Astrocyte of the cerebellum (primary cell): ENCODE results near the gene CFTR.

Experiments
- DNase-seq: peaks from one replicate; pipeline ENCODE4 v3.0.0-alpha.2; 2011; ENCODE audit warnings: low read depth
- H3K4me3 ChIP-seq: 2 replicates; pipeline ENCODE4 v1.5.1; 2011; ENCODE audit warnings: mild to moderate bottlenecking, low read depth, low read length, moderate library complexity
- in situ Hi-C: cut with HindIII; loops from 2 replicates; pipeline ENCODE4 v1.10.0; 2017; ENCODE audit warnings: low sequenced_read_pairs
- TF ChIP-seq, protein P1 (sequence below): IDR thresholded peaks from 2 replicates; pipeline ENCODE4 v1.5.1; 2012; ENCODE audit warnings: low read length, low read depth, moderate library complexity, mild to moderate bottlenecking; ENCODE audit errors: missing control alignments

CFTR gene

DNA sequence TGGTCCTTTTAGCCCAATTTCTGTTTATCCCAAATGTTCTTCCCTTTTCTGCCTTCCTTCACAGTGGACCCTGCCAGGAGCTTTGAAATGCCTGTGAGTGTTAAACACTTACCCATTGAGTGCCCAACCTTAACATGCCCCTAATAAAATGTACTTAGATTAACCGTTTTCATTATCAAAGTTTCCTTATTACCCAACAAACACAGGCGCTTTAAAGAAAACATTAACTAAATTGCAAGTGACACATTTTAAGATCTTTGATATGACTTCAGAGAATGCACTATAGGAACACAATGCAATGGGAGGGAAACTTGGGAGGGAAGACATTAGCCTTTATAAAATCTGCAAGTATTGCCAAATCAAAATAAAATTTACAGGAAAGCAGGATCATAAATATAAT is 177.0 kb downstream of the CFTR start:
- DNase-seq = no peak
- in situ Hi-C loops = no loop called here
- TF ChIP-seq, protein P1, sequence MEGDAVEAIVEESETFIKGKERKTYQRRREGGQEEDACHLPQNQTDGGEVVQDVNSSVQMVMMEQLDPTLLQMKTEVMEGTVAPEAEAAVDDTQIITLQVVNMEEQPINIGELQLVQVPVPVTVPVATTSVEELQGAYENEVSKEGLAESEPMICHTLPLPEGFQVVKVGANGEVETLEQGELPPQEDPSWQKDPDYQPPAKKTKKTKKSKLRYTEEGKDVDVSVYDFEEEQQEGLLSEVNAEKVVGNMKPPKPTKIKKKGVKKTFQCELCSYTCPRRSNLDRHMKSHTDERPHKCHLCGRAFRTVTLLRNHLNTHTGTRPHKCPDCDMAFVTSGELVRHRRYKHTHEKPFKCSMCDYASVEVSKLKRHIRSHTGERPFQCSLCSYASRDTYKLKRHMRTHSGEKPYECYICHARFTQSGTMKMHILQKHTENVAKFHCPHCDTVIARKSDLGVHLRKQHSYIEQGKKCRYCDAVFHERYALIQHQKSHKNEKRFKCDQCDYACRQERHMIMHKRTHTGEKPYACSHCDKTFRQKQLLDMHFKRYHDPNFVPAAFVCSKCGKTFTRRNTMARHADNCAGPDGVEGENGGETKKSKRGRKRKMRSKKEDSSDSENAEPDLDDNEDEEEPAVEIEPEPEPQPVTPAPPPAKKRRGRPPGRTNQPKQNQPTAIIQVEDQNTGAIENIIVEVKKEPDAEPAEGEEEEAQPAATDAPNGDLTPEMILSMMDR = no peak
- no peak overlapping the region for H3K4me3 ChIP-seq

DNA sequence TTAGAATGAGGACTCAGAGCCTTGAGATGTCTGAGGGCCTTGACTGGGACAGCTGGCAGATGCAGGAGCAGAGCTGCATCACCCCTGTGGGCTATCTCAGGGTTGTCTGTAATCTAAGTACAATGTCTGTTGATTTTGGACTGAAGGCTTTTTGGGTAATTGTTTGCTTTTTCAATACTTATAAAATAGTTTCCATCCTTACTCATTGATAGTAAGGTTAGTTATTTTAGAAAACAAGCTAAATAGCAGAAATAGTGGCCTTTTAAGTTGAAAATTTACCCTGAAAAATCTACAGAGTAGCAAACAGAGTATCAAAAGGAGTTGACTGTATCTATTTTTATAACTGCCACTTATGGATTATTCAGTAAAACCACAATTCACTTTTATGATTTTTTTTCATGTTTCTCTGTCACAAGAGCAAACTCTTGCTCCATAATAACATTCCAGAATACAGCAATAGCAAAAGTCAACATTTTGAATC is 179.7 kb downstream of the CFTR start:
- TF ChIP-seq, protein P1 = no peak
- H3K4me3 ChIP-seq = no peak overlapping the region
- no peak for DNase-seq
- in situ Hi-C loops = no loop called here

DNA sequence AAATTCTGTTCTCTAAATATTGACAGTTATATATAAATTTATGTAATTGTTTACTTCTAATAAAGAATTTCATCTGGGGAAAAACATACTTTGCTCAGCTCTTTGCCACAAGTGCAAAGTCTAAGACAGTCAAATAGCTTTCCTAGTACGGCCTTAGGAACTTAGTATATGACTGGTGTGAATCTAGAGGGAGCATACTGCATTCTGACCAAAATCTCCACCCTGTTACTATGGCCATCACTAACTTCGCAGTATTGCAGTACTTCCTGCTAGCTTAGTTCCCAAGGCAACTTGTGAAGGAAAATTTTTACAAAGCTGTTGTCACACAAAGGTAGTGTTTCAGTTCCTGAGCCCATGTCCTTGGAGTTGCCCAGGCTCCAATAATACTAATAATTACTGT is 181.5 kb downstream of the CFTR start:
- H3K4me3 ChIP-seq = no peak overlapping the region
- TF ChIP-seq, protein P1 = no peak
- in situ Hi-C loops = no loop called here
- no peak for DNase-seq

DNA sequence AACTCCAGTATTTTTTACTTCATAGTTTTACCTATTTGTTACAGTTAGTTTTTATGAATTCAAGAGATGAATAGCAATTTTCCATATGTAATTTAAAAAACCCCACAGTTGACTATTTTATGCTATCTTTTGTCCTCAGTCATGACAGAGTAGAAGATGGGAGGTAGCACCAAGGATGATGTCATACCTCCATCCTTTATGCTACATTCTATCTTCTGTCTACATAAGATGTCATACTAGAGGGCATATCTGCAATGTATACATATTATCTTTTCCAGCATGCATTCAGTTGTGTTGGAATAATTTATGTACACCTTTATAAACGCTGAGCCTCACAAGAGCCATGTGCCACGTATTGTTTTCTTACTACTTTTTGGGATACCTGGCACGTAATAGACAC is 184.2 kb downstream of the CFTR start:
- no peak overlapping the region for H3K4me3 ChIP-seq
- DNase-seq = no peak
- in situ Hi-C loops = no loop called here
- TF ChIP-seq, protein P1 = no peak

DNA sequence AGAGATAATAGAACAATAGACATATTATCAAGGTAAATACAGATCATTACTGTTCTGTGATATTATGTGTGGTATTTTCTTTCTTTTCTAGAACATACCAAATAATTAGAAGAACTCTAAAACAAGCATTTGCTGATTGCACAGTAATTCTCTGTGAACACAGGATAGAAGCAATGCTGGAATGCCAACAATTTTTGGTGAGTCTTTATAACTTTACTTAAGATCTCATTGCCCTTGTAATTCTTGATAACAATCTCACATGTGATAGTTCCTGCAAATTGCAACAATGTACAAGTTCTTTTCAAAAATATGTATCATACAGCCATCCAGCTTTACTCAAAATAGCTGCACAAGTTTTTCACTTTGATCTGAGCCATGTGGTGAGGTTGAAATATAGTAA is 185.5 kb downstream of the CFTR start:
- no peak for DNase-seq

DNA sequence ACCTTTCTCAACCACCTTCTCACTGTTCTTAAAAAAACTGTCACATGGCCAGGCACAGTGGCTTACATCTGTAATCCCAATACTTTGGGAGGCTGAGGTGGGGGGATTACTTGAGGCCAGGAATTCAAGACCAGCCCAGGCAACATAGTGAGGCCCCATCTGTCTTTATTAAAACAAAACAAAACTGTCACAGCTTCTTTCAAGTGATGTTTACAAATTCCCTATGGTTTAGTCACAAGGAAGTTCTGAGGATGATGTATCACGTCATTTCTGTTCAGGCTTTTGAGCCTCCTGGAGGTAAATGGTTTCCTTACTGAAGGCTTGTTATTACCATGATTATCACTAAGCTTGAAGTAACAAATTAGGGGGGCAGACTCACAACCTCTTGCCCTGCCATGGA is 186.2 kb downstream of the CFTR start:
- in situ Hi-C loops = no loop called here
- DNase-seq = no peak
- TF ChIP-seq, protein P1 = no peak
- no peak overlapping the region for H3K4me3 ChIP-seq

More for the DNA sequence above, 185.5 kb downstream of the CFTR start:
- in situ Hi-C loops = no loop called here
- TF ChIP-seq, protein P1 = no peak
- no peak overlapping the region for H3K4me3 ChIP-seq

DNA sequence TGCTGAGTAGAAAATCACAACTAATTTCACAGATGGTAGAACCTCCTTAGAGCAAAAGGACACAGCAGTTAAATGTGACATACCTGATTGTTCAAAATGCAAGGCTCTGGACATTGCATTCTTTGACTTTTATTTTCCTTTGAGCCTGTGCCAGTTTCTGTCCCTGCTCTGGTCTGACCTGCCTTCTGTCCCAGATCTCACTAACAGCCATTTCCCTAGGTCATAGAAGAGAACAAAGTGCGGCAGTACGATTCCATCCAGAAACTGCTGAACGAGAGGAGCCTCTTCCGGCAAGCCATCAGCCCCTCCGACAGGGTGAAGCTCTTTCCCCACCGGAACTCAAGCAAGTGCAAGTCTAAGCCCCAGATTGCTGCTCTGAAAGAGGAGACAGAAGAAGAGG is 186.9 kb downstream of the CFTR start:
- in situ Hi-C loops = no loop called here
- no peak overlapping the region for H3K4me3 ChIP-seq
- DNase-seq = no peak
- TF ChIP-seq, protein P1 = no peak
